Epidermal melanocyte (primary cell): Measurements from ENCODE around the gene MEPCE.

Source experiments
- DNase-seq: peaks from one replicate; pipeline ENCODE4 v3.0.0; 2011; ENCODE audit warnings: low spot score; ENCODE audit not compliant: insufficient read length

The MEPCE gene

DNA sequence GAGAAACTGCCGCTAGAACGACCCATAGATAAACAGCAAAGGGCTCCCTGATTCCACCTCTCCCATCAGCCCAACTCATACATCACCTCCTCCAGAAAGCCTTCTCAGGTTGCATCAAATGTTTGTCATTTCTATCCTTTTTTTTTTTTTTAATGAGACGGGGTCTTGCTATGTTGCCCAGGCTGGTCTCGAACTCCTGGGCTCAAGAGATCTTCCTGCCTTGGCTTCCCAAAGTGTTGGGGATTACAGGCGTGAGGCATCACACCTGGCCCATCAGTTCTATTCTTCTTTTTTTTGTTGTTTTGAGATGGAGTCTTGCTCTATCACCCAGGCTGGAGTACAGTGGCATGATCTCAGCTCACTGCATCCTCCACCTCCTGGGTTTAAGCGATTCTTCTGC, 27.4 kb downstream of the MEPCE start:
- DNase-seq, result no peak

DNA sequence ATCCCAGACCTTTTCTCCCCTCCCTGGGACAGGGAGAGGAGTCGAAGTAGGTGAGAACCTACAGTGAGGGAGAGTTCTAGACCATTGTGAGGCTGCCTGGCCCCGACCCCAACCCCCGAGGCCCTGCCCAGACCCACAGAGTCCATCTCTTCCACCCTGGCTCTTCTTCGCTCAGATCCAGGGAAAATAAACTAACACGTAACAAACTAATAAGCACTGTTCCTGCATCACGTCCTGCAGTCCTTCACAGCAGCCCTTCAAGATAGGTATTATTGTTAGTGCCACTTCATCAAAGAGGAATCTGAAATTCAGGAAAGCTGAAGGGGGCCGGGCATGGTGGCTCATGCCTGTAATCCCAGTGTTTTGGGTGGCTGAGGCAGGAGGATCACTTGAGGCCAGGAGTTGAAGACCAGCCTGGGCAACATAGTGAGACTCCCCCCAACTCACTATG, 34.6 kb downstream of the MEPCE start, which contains the start of gene SPACDR:
SPACDR (minus strand) TSS at position 51 of the 451 bp plus-strand sequence. CDS start 235 bp downstream, outside the sequence.
- no peak for DNase-seq

- no peak for DNase-seq
These were observed 35.2 kb downstream of the MEPCE start for GRCh38 chr7:100464791-100465190.

DNA sequence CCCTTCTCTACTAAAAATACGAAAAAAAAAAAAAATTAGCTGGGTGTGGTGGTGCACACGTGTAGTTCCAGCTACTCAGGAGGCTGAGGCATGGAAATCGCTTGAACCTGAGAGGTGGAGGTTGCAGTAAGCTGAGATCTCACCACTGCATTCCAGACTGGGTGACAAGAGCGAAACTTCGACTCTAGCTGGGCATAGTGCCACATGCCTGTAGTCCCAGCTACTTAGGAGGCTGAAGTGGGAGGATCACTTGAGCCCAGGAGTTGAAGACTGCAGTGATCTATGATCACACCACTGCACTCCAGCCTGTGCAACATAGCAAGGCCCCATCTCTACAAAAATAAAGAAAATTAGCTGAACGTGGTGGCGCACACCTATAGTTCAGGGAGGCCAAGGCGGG, 35.7 kb downstream of the MEPCE start:
- DNase-seq, result no peak

- DNase-seq, result peak; percentile 95
These were observed 36.2 kb downstream of the MEPCE start for GRCh38 chr7:100465702-100466311.

GRCh38 chr7:100466653-100467605, 37.3 kb downstream of the MEPCE start:
- no peak for DNase-seq

GRCh38 chr7:100467638-100468373, 38.2 kb downstream of the MEPCE start:
- no peak for DNase-seq

DNA sequence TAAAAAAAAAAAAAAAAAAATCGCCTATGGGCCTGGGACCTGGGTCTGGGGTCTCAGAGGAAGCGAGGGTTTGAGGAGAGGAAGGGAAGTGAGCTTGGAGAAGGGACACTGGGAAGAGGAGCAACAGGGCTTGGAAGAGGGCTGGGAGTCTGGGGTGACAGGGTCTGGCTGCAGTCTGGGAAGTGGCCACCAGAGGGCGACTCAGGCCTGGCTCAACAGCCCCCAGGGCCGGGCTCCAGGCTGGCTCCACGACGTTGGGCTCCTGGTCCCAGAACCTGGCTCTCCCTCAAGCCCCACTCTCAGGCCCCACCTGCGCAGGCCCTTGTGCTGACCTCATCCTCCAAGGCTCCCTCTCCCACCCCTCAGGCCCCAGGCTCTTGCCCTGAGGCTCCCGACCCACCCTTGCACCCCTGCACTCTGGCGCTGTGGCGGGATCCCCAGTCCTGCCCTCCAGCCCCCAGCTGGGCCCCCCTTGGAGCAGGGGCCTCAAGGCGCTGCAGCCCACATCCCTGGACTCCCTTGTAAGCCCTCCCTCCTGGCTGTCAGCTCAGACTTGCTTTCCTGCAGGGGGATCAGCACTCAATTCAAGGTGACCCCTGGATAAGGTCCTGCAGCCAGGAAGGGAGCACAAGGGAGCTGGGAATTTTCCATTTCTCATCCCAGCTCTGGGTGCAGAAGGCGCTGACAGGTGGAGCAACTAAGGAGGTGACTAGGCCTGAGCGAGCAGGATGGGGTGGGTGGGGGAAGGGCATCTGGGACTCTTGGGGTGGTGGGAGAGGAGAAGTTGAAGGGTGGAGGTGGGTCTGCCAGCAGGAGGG, 39.8 kb downstream of the MEPCE start:
- peak; percentile 94 for DNase-seq

- DNase-seq, result no peak
These were observed 41.4 kb downstream of the MEPCE start for GRCh38 chr7:100471021-100471420.

GRCh38 chr7:100472121-100472851, 42.7 kb downstream of the MEPCE start:
- DNase-seq, result no peak

DNA sequence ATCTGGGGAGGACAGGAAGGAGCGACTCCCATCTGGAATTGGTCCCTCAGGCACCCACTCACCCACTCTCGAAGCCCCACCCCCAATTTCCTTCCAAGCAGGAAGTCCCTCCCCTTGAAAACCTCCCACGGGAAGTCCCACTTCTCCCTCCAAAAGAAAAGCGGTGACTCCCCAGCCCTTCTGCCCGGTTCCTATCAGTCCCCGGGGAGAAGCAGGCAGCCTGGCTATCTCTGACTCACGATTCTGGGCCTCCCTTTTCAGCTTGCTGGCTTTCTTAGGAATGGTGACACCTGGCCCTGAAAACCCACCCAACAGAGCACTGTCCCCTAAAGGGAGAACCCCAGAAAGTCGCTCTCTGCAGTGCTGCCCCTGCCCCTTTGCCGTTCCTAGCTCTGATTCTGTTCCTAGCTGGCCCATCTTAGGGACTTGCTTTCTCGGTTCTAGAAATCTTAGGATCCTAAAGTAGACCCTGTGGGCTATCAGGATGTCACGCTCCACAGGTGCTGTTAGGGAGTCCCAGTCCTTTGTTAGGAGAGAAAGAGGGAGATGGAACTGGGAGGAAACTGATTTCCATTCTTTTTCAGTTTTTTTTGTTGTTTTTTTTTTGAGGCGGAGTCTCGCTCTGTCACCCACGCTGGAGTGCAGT, 43.3 kb downstream of the MEPCE start:
- no peak for DNase-seq

- no peak for DNase-seq
These were observed 45.9 kb downstream of the MEPCE start for GRCh38 chr7:100475549-100475948.

DNA sequence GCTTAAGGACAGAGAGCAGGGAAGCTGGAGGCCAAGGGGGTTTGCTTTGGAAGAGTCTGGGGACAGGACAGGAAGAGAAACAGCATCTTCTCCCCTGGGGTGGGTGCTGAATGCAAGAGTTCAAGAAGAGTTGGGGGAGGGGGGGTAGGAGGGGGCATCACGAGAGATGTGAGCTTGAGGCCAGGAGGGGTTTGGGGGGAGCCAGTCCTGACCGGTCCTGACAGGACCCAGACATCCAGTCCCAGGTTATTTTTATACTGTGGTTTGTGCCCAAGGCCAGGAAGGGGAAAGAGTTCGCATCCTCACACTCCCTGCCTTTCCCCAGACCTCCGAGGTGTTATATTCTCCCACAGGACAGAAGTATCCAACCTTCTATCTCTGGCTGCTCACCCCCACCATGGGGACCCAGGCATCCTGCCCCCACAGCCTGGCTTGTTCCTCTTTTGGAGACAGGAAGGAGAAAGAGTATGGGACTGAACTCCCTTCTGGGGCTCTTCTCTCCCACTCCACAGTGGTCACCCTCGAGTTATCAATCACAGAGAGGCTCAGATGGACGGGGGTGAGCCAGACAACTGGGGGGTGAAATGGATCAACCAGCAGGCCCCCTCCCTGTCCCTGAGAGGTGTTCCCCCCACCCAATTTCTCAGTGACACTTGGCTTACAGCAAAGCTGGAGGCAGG, 46.6 kb downstream of the MEPCE start:
- no peak for DNase-seq

DNA sequence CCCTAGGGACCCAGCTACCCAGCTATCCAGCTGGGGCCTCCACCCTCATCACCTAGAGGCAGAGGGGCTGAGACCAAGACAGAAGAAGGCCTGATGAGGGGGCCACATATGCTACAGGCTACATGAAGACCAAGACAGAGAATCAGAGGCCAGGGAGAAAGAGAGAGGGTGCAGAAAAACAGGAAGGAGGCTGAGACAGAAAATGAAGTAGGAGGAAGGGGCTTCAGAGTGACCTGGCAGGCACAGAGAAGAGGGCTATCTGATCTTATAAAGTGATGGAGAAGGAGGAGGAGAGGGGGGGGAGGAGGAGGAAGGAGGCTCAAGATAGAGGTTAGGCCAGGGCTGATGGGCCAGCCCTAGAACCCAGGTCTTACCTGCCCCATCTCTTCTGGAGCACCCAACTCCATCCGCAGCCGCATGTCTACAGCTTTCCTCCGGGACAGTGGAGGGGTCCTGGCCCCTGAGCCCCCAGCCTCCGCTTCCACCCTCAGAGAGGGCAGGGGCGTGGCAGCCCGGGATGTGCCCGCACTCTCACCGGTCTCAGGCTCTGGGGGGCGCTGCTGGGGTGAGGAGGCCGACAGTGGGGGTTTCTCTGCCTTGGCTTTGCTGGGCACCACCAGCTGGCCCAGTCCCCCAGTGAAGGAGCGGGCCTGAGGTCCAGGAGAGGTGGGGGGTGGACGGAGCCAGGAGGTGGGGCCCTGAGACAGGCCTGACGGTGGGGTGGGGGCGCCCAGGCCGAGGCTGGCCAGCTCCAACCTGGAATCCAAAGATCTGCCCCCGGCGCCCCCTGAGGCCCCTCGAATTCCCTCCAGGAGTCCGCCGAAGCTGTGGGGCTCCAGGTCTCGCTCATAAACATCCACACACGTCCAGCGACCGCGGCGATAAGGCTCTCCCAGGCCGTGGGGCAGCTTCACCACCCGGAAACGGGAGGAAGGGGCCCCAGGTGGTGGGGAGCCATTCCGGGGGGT, 47.6 kb downstream of the MEPCE start:
- DNase-seq, result no peak

GRCh38 chr7:100477871-100478267, 48.2 kb downstream of the MEPCE start:
- DNase-seq, result no peak

DNA sequence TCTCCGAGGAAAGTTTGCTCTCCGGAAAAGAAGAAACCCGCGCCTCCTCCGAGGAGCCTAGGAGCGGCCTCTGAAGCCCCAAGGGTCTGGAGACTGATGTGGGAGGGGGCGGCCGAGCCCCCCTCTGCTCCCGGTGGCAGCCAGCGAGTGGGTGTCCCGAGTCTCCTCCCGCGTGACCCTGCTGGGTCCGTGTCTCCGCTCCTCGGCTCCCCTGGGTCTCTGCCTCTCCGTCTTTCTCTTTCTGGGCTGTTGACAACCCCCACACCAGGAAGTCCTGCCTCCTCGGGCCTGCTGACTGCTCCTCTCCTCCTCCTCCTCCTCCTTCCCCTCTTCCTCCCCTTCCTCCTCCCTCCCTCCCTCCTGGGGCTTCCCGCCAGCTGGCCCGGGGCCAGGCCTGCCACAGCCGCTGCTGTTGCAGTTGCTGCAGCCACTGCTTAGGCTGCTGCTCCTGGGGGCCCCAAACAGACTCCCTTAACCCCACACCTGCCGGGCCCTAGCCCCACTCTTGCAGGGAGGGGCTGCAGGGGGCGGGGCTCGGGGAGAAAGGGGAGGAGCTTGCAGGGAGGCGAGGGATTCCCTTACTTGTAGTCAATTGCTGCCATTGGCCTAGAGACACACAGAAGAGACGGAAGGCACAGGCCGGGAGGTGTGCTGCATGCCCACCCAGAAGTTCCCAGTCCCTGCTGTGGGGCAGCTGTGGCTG, 49.5 kb downstream of the MEPCE start, which contains the start of gene TSC22D4:
TSC22D4 (minus strand) TSS at position 257 of the 703 bp plus-strand sequence. CDS start 1,176 bp downstream, outside the sequence.
- DNase-seq, result peak; percentile 97

- no peak for DNase-seq
These were observed 51.8 kb downstream of the MEPCE start for GRCh38 chr7:100481466-100481865.
